Activated CD8-positive, alpha-beta memory T cell treated with anti-CD3 and anti-CD28 coated beads, Interleukin-2, amount 50 U/mL, for 24 hours (primary cell): ENCODE results near the gene C7orf57.

Source experiments
- DNase-seq: peaks from one replicate; pipeline ENCODE4 v3.0.0-alpha.2; 2020; ENCODE audit errors: extremely low read depth

C7orf57 gene

DNA sequence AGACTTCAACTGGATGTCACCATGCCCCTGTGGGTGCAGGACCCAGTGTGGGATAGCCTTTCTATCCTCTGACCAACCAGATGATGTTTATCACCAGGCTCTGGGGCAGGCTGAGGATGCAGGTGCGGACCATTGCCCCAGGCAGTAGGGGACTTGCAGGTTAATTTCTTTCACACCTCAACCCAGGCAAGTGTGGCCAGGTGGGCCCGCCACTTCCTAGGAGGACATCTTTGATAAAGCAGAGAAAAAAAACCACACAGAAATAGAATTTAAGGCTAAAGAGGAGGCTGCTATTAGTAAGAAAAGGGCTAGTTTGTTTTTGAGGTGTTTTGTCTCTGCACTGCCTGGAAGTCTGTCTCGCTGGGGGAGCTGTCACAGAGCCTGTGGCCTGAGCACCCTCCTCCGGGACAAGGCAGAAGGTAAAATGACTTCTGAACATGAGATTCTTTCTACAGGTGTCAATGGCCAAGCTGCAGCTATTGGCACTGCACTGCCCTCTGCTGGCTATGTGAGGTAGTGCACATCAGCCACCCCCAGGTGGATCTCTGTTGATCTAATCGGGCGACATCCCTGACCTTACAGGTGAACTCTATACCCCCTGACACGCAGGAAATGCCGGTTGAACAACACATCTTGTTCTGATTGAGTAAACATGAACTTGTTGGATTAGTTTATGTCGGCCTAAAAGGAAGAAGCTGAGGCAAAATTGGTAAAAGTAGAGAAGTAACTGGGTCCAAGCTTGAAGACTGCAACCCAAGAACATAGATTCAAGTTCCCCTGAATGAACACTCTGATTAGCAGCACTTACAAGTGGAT, 74.7 kb downstream of the C7orf57 start:
- DNase-seq, result peak; percentile 72

DNA sequence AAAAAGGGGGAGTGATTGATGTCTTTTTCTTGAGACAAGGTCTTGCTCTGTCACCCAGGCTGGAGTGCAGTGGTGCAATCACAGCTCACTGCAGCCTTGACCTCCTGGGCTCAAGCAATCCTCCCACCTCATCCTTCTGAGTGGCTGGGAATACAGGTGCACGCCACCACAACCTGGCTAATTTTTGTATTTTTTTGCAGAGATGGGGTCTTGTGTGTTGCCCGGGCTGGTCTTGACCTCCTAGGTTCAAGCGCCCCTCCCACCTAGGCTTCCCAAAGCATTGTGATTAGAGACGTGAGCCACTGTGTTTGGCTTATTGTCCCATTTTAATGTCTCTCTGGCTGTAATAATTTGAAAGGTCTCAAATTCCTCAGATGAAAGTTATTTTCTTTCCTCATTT, 75.5 kb downstream of the C7orf57 start:
- DNase-seq, result no peak
